Measurements from ENCODE around the gene DENND4A. TPM values are rescaled to one million over a fixed set of nuclear protein-coding genes. Genes with fewer than 3 reads are reported as not detected.
A peak's percentile ranks its signal among the peaks of the same experiment; 100 is the strongest.

The DENND4A gene
- total RNA-seq, 4 donors from 2014 or later: 17.7 to 34.3 (median 25.4) TPM

- Histone ChIP-seq H3K9me3 (no peaks in the 10 kb centered on the region), H3K36me3 (peaks cover 7 to 41% (median 15%) of the 10 kb centered on the region in 4 donors), H3K4me3 (no peak overlapping the region), H3K27ac (replicated peaks in 1 of 4) (no peak overlapping the region), H3K4me1 (no peaks in the 10 kb centered on the region), H3K27me3 (no peaks in the 10 kb centered on the region)
- no peak for TF ChIP-seq CTCF (IDR thresholded peaks at IDR 0.05)
- TF ChIP-seq POLR2AphosphoS5 (IDR thresholded peaks at IDR 0.05): no peak
- intact Hi-C loops (cut with DNase I): no loop called here
- WGBS: 88% methylated on average over 11 of the region's 11 CpGs
- DNase-seq (ENCODE audit: extremely low spot score): peak; percentile 68
Observed at GRCh38 chr15:65651831-65652749, 140.0 kb downstream of the DENND4A start.

GRCh38 chr15:65651042-65651322, 141.1 kb downstream of the DENND4A start:
- TF ChIP-seq CTCF (IDR thresholded peaks at IDR 0.05): no peak
- TF ChIP-seq EP300 (IDR thresholded peaks at IDR 0.05): no peak
- TF ChIP-seq POLR2A (IDR thresholded peaks at IDR 0.05; ENCODE audit: low read depth): no peak
- no peak for TF ChIP-seq POLR2AphosphoS5 (IDR thresholded peaks at IDR 0.05)
- Histone ChIP-seq H3K4me3 (no peak overlapping the region), H3K27me3 (no peaks in the 10 kb centered on the region), H3K9me3 (no peaks in the 10 kb centered on the region), H3K27ac (replicated peaks in 1 of 4) (no peak overlapping the region), H3K36me3 (peaks cover 6 to 32% (median 13%) of the 10 kb centered on the region in 4 donors), H3K4me1 (no peaks in the 10 kb centered on the region)
- WGBS: 92% methylated on average over 1 of the region's 1 CpG
- DNase-seq (ENCODE audit: extremely low spot score): no peak
- intact Hi-C loops (cut with DNase I): no loop called here

- H3K27ac ChIP-seq (replicated peaks in 1 of 4): no peak overlapping the region
- DNase-seq (ENCODE audit: extremely low spot score): peak; percentile 90
- peaks cover 1 to 27% (median 10%) of the 10 kb centered on the region in 4 donors for H3K36me3 ChIP-seq
- H3K4me3 ChIP-seq: no peak overlapping the region
- no peaks in the 10 kb centered on the region for H3K9me3 ChIP-seq
- intact Hi-C loops (cut with DNase I): no loop called here
- H3K4me1 ChIP-seq: no peaks in the 10 kb centered on the region
- 97% methylated on average over 12 of the region's 12 CpGs for WGBS
- TF ChIP-seq EP300 (IDR thresholded peaks at IDR 0.05): no peak
- no peak for TF ChIP-seq POLR2AphosphoS5 (IDR thresholded peaks at IDR 0.05)
- no peak for TF ChIP-seq CTCF (IDR thresholded peaks at IDR 0.05)
- TF ChIP-seq POLR2A (IDR thresholded peaks at IDR 0.05; ENCODE audit: low read depth): no peak
- H3K27me3 ChIP-seq: no peaks in the 10 kb centered on the region
Observed at GRCh38 chr15:65650312-65651041, 141.6 kb downstream of the DENND4A start.

- H3K27me3 ChIP-seq: no peaks in the 10 kb centered on the region
- no peaks in the 10 kb centered on the region for H3K9me3 ChIP-seq
Observed at GRCh38 chr15:65646486-65646885, 145.6 kb downstream of the DENND4A start.

More at GRCh38 chr15:65646486-65646885, 145.6 kb downstream of the DENND4A start:
- H3K36me3 ChIP-seq: peaks cover 0 to 6% (median 0%) of the 10 kb centered on the region in 4 donors
- TF ChIP-seq POLR2AphosphoS5 (IDR thresholded peaks at IDR 0.05) (no peak), CTCF (IDR thresholded peaks at IDR 0.05) (no peak), POLR2A (IDR thresholded peaks at IDR 0.05; ENCODE audit: low read depth) (no peak), EP300 (IDR thresholded peaks at IDR 0.05) (no peak)
- H3K4me3 ChIP-seq: no peak overlapping the region
- WGBS: 93% methylated on average over 4 of the region's 4 CpGs
- no peak for DNase-seq (ENCODE audit: extremely low spot score)
- no peak overlapping the region for H3K27ac ChIP-seq (replicated peaks in 1 of 4)
- intact Hi-C loops (cut with DNase I): no loop called here
- peaks cover 0 to 14% (median 5%) of the 10 kb centered on the region in 4 donors for H3K4me1 ChIP-seq
